Right lobe of liver (tissue), 6 donors: ENCODE results near the gene AJAP1. TPM values are rescaled to one million over a fixed set of nuclear protein-coding genes. Genes with fewer than 3 reads are reported as not detected.

Source experiments
- ATAC-seq, 4 donors: fragments of 200-7000 bp; cut with Tn5 transposase; one replicate each; pipeline ENCODE4 v1.9.1; 2020; ENCODE audit warnings: mild to moderate bottlenecking in 4 of 4, moderate library complexity in 4 of 4
- DNase-seq, 3 donors: peaks; one replicate each; pipeline ENCODE4 v3.0.0-alpha.2; 2020
- H3K27ac ChIP-seq, 3 donors: fragments of 200-600 bp; one replicate each; pipeline ENCODE4 v1.8.0; 2022
- H3K27me3 ChIP-seq, 2 donors: fragments of 200-600 bp; one replicate each; pipeline ENCODE4 v1.8.0; 2022
- H3K36me3 ChIP-seq, 4 donors: fragments of 200-600 bp; sonication (generic) in 1 of 4; one replicate each; pipeline versions ENCODE4 v1.5.1 to v1.8.0; 2017 to 2022; ENCODE audit warnings: control low read depth in 1 of 4
- H3K4me1 ChIP-seq, 4 donors: fragments of 200-600 bp; sonication (generic) in 1 of 4; one replicate each; pipeline versions ENCODE4 v1.5.1 to v1.8.0; 2017 to 2022; ENCODE audit warnings: control low read depth in 1 of 4
- H3K4me3 ChIP-seq, 3 donors: fragments of 200-600 bp; one replicate each; pipeline ENCODE4 v1.8.0; 2022
- H3K9me3 ChIP-seq, 4 donors: fragments of 200-600 bp; sonication (generic) in 1 of 4; one replicate each; pipeline versions ENCODE4 v1.5.1 to v1.8.0; 2017 to 2022; ENCODE audit warnings: control low read depth in 1 of 4
- POLR2A ChIP-seq: fragments of 450-650 bp; IDR thresholded peaks from one replicate; pipeline ENCODE4 v1.6.1; 2017; ENCODE audit warnings: antibody characterized with exemption, mild to moderate bottlenecking
- WGBS: methylation state at CpG from one replicate; pipeline ENCODE4 v1.1.6; 2018; ENCODE audit warnings: low coverage, low lambda C conversion rate; ENCODE audit not compliant: insufficient coverage; ENCODE audit errors: missing lambda C conversion rate; 5-methylcytosine and 5-hydroxymethylcytosine counted together
- intact Hi-C, 2 donors: fragments of 100-400 bp; cut with DNase I; formaldehyde crosslinking; loops; one replicate each; pipeline versions ENCODE4 v1.11.2 to v1.14.1; 2022
- total RNA-seq, 6 experiments: library from RNA; depleted of rRNA in 2 of 6; stranded (reverse); fragments of >200 nt in 2 of 6; fragmentation: NEBNext Ultra II Directional in 3 of 6; extraction: Animal tissue kit (Norgen Biotek cat#: 25700) in 3 of 6; gene quantifications; one replicate each; pipeline versions ENCODE4 v1.1.0 to v1.2.4, GENCODE V29; 2016 to 2023
- TF ChIP-seq, protein P1 (sequence below), 4 donors: fragments of 200-600 bp in 3 of 4; fragments of 450-650 bp in 1 of 4; IDR thresholded peaks; one replicate each; pipeline versions ENCODE4 v1.5.1 to v1.8.0; 2016 to 2022; ENCODE audit warnings: antibody characterized with exemption in 4 of 4, mild to moderate bottlenecking in 2 of 4
- donor health status: DM: no; HTN: yes; CAD: no.
- donor health status: DM: no; HTN: no; CAD: no.
- donor health status: DM: no; HTN: no; CAD: no.
- donor health status: DM: no; HTN: yes; CAD: no.
- donor health status: DM: no; HTN: yes; CAD: no.

The AJAP1 gene
- total RNA-seq, 6 experiments from 2014 or later = 0.06 to 0.35 (median 0.13) TPM

- TF ChIP-seq, protein P1, sequence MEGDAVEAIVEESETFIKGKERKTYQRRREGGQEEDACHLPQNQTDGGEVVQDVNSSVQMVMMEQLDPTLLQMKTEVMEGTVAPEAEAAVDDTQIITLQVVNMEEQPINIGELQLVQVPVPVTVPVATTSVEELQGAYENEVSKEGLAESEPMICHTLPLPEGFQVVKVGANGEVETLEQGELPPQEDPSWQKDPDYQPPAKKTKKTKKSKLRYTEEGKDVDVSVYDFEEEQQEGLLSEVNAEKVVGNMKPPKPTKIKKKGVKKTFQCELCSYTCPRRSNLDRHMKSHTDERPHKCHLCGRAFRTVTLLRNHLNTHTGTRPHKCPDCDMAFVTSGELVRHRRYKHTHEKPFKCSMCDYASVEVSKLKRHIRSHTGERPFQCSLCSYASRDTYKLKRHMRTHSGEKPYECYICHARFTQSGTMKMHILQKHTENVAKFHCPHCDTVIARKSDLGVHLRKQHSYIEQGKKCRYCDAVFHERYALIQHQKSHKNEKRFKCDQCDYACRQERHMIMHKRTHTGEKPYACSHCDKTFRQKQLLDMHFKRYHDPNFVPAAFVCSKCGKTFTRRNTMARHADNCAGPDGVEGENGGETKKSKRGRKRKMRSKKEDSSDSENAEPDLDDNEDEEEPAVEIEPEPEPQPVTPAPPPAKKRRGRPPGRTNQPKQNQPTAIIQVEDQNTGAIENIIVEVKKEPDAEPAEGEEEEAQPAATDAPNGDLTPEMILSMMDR (IDR thresholded peaks at IDR 0.05) = no peak
- TF ChIP-seq POLR2A = no peak
- Histone ChIP-seq H3K27ac (no peak overlapping the region), H3K27me3 (no peaks in the 10 kb centered on the region), H3K4me3 (no peak overlapping the region), H3K36me3 (no peaks in the 10 kb centered on the region), H3K4me1 (no peaks in the 10 kb centered on the region), H3K9me3 (no peaks in the 10 kb centered on the region)
- WGBS = 69% methylated on average over 2 of the region's 26 CpGs
- intact Hi-C loops = no loop called here
- DNase-seq = no peak
- ATAC-seq = no peak
Measured at GRCh38 chr1:4691766-4692405, 37.5 kb downstream of the AJAP1 start.

DNA sequence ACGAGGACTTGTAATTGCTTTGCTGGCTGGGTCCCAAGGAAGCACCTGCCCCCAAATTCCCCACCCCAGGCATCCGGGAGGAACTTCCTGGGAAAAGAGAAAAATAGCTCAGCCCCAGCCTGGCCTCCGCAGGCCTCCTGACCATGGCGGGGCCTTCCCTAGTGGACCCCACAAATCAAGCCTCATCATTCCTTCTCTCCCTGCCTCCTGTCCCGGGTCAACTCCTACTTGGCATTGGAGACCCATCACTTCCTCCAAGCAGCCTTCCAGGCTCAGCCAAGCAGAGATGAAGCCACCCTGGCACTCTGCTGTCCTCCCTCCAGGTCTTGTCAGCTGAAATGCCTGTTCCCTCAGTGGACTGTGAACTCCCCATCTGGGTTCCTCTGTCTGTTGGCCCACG lies 38.0 kb downstream of the AJAP1 start:
- intact Hi-C loops = no loop called here
- Histone ChIP-seq H3K27ac (no peak overlapping the region), H3K4me3 (no peak overlapping the region), H3K4me1 (no peaks in the 10 kb centered on the region), H3K9me3 (no peaks in the 10 kb centered on the region), H3K27me3 (no peaks in the 10 kb centered on the region), H3K36me3 (no peaks in the 10 kb centered on the region)
- TF ChIP-seq, protein P1 (IDR thresholded peaks at IDR 0.05) = no peak
- no peak for TF ChIP-seq POLR2A
- no peak for DNase-seq
- ATAC-seq = no peak
- WGBS = 76% methylated on average over 5 of the region's 6 CpGs

DNA sequence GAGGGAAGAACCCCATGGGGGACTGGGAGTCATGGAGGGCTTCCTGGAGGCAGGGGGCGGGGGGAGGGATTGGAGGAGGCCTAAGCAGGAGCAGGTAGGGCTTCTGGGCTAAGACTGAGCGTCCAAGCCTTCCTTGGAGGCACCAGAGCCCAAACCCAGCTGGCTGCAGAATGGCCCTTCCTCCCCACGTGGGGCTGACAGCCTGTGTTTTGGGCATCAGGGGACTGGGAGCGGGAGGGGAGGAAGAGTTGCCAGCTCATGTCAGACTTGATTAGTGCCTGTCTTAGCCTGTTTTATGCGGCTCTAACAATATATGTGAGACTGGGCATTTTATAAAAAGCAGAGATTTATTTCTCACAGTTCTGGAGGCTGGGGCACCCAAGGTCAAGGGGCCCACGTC lies 38.9 kb downstream of the AJAP1 start:
- TF ChIP-seq POLR2A = no peak
- H3K4me1 ChIP-seq = no peaks in the 10 kb centered on the region
- no peak for DNase-seq
- no peaks in the 10 kb centered on the region for H3K36me3 ChIP-seq
- WGBS = 46% methylated on average over 2 of the region's 6 CpGs
- no peak overlapping the region for H3K4me3 ChIP-seq
- no peak overlapping the region for H3K27ac ChIP-seq
- H3K27me3 ChIP-seq = no peaks in the 10 kb centered on the region
- H3K9me3 ChIP-seq = no peaks in the 10 kb centered on the region
- no peak for ATAC-seq
- intact Hi-C loops = no loop called here

- DNase-seq = no peak
- Histone ChIP-seq H3K27me3 (no peaks in the 10 kb centered on the region), H3K27ac (no peak overlapping the region), H3K4me3 (no peak overlapping the region), H3K9me3 (no peaks in the 10 kb centered on the region), H3K36me3 (no peaks in the 10 kb centered on the region), H3K4me1 (no peaks in the 10 kb centered on the region)
- intact Hi-C loops = no loop called here
- TF ChIP-seq, protein P1 (IDR thresholded peaks at IDR 0.05) = no peak
- TF ChIP-seq POLR2A = no peak
- no peak for ATAC-seq
- no CpG with 5 or more reads among the region's 10 CpGs for WGBS
Measured at GRCh38 chr1:4693891-4694290, 39.5 kb downstream of the AJAP1 start.

- WGBS = 58% methylated on average over 8 of the region's 9 CpGs
- Histone ChIP-seq H3K4me1 (no peaks in the 10 kb centered on the region), H3K4me3 (no peak overlapping the region), H3K27ac (no peak overlapping the region), H3K36me3 (no peaks in the 10 kb centered on the region), H3K27me3 (no peaks in the 10 kb centered on the region), H3K9me3 (no peaks in the 10 kb centered on the region)
- DNase-seq (no peak), ATAC-seq (no peak)
- intact Hi-C loops = no loop called here
- no peak for TF ChIP-seq POLR2A
- TF ChIP-seq, protein P1 (IDR thresholded peaks at IDR 0.05) = no peak
Measured at GRCh38 chr1:4694492-4694891, 40.1 kb downstream of the AJAP1 start.
